Measurements from ENCODE around the gene TSHR. TPM values are rescaled to one million over a fixed set of nuclear protein-coding genes. Genes with fewer than 3 reads are reported as not detected.

The TSHR gene
- total RNA-seq, 1 experiment from 2014 or later: not detected

DNA sequence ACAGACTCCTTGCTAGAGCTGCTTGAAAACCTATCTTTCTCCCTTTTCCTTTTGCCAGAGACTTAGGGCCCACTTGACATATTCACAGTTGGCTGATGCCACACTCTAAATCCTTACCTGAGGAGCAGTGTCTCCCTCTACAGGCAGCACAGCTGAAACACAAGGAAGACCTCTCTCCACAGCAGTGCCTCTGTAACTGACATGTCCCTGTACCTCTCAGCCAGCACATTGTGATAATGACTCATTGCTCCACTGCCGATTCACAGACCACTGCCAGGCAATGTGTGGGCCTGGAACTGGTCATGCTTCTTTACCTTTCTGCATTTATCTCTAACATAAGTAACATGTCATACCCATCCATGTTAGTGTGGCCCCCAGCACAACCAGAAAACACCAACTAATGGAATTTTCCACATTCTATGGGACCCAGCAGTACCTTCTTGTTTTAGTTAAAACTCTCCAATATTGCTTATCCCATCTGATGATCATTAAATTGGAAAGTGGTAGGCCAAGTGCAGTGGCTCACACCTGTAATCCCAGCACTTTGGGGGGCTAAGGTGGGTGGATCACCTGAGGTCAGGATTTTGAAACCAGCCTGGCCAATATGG is 208.8 kb downstream of the TSHR start:
- no peaks in the 10 kb centered on the region for H3K36me3 ChIP-seq (ENCODE audit: control insufficient read depth in 1 of 2, insufficient read depth in 2 of 2, low read length in 2 of 2)
- intact Hi-C loops (cut with micrococcal nuclease): loop anchor here (1.0 to 2.0 kb wide), 2 partner anchors 168 to 209 kb away; partner anchors contain the start of gene TSHR
- no peak overlapping the region for H3K27ac ChIP-seq (ENCODE audit: low read depth, low read length)
- H3K9me2 ChIP-seq (ENCODE audit: insufficient read depth): no peaks in the 10 kb centered on the region
- H3K9ac ChIP-seq (ENCODE audit: low read length): no peak overlapping the region
- H3K4me1 ChIP-seq (ENCODE audit: control insufficient read depth in 1 of 2, insufficient read depth in 2 of 2, low read length in 2 of 2): peaks cover 0 to 19% of the 10 kb centered on the region in 2 experiments; a peak in 3 of 4 replicates
- H3K27me3 ChIP-seq (ENCODE audit: insufficient read depth, low read length): no peaks in the 10 kb centered on the region
- no peak overlapping the region for H3K4me3 ChIP-seq (replicated peaks in 1 of 2; ENCODE audit: low read depth in 1 of 2, low read length in 2 of 2)
- peak; percentile 83 for DNase-seq (ENCODE audit: low read depth, low spot score)
- no peak for TF ChIP-seq EGR1 (IDR thresholded peaks at IDR 0.05; ENCODE audit: low read depth)
- TF ChIP-seq CTCF (IDR thresholded peaks at IDR 0.05 in 2 of 3, conservative IDR thresholded peaks at IDR 0.05 in 1 of 3; ENCODE audit: borderline replicate concordance in 1 of 3, insufficient read depth in 1 of 3, low read depth in 2 of 3, low read length in 2 of 3): peak; percentile 51 to 89 (median 85); a peak in 5 of 6 replicates
- peak; percentile 61; the same call in 1 of the 2 replicates for TF ChIP-seq CBX3 (IDR thresholded peaks at IDR 0.05; ENCODE audit: low read depth)
- no peak for TF ChIP-seq SRF (IDR thresholded peaks at IDR 0.05; ENCODE audit: low read depth)
- peak; percentile 32; the same call in 1 of the 2 replicates for TF ChIP-seq FOSL1 (IDR thresholded peaks at IDR 0.05; ENCODE audit: low read depth)
- TF ChIP-seq RAD21 (IDR thresholded peaks at IDR 0.05; ENCODE audit: low read depth): peak; percentile 78
- TF ChIP-seq MAX (IDR thresholded peaks at IDR 0.05): peak; percentile 51; the same call in 1 of the 2 replicates
- TF ChIP-seq JUND (IDR thresholded peaks at IDR 0.05): peak; percentile 66
- no peak for TF ChIP-seq ZBTB33 (IDR thresholded peaks at IDR 0.05; ENCODE audit: extremely low read depth, insufficient replicate concordance, low read length)
- TF ChIP-seq YY1 (IDR thresholded peaks at IDR 0.05; ENCODE audit: extremely low read depth, insufficient replicate concordance, low read depth, low read length): peak; percentile 71
- peak; percentile 99 for ATAC-seq
- no peaks in the 10 kb centered on the region for H4K20me1 ChIP-seq (ENCODE audit: insufficient read depth)
- ChIA-PET RAD21 (ENCODE audit: low non-redundant PET in 1 of 2, low total read pairs in 2 of 2, uncharacterized antibody in 2 of 2, unreplicated experiment in 2 of 2) (interaction anchor here in 1 of 2 experiments (2.0 kb wide), 1 partner anchor 168 kb away, joined by 7 read pairs; no protein-coding TSS in a partner anchor), CTCF (interaction anchor here (1.1 to 4.9 kb wide), 6 partner anchors 10 to 178 kb away, joined by 3 to 36 read pairs (median 4); no protein-coding TSS in a partner anchor), POLR2A (interaction anchor here (0.7 kb wide), 1 partner anchor 55 kb away, joined by 3 read pairs; no protein-coding TSS in a partner anchor)
- H3K9me3 ChIP-seq (ENCODE audit: control insufficient read depth in 1 of 2, insufficient read depth in 1 of 2, low read depth in 1 of 2, low read length in 2 of 2): no peaks in the 10 kb centered on the region
- no TSS peak for BruUV-seq (replicated peaks)
- H2AFZ ChIP-seq (ENCODE audit: low read depth, low read length, poor library complexity, severe bottlenecking): peak overlapping the region; percentile 49
- H3K79me2 ChIP-seq (ENCODE audit: insufficient read depth, low read length): no peaks in the 10 kb centered on the region
- H3K4me2 ChIP-seq (ENCODE audit: low read length): peak overlapping the region; percentile 17

Measured in HCT116 (cell line).